HG03521 (cell line): ENCODE measurements around the gene RHBDD3.

Experiments
- ATAC-seq: cut with Tn5 transposase; IDR thresholded peaks from one replicate; pipeline ENCODE4 v1.9.1; 2021; ENCODE audit warnings: mild to moderate bottlenecking, moderate library complexity; ENCODE audit not compliant: unreplicated experiment

RHBDD3 gene

DNA sequence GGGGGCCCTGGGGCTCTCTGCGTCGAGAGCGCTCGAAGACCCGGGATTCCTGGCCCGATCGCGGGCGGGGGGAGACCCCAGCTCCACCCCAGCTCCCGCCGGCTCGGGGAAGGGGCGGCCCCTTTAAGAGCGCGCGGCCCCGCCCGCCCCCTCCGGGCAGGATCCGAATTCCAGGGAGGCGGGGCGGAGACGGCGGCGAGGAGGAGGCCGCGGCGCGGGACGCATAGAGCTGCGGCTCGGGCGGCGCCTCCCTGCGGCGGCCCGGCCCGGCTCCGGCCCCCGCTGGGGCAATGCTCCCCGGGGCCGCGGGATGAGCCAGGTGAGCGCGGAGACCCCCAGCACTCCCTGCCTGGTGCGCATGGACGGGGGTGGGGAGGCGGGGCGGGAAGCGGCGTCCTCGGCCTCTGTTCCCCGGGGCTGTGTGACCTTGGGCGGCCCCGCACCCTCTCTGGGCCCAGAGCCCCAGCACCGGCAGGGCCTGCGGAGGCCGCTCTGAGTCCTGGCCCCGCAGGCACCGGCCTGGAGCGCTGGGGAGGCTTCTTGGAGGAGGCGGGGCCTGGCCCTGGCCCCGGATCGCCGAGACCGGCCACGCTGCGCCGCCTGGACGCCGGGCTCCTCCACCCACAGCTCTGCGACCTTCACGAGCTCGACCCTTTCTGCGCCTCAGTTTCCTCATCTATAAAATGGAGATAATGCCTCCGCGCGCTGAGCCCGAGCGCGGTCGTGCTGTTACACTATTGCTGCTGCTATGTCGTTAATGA lies 39.2 kb upstream of the RHBDD3 start:
- no peak for ATAC-seq

- no peak for ATAC-seq
Measured at GRCh38 chr22:29306175-29306834, 38.5 kb upstream of the RHBDD3 start, which contains the start of gene GAS2L1. Gene GAS2L1 (plus strand): TSS chr22:29306650. CDS start chr22:29308106, 1,456 bp downstream.

DNA sequence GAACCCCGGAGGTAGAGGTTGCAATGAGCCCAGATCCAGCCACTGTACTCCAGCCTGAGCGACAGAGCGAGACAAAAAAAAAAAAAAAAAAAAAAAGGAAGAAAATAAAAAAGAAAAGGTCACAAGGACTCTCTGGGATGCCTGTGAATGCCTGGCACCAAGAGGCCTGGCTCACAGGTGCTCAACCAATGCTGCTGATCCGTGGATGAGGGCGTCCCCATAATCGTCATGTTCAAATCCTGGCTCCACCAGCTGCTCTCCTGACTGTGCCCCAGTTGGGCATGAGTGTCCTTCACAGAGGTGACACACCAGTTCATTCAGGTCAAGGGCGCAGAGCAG lies 38.0 kb upstream of the RHBDD3 start:
- no peak for ATAC-seq

DNA sequence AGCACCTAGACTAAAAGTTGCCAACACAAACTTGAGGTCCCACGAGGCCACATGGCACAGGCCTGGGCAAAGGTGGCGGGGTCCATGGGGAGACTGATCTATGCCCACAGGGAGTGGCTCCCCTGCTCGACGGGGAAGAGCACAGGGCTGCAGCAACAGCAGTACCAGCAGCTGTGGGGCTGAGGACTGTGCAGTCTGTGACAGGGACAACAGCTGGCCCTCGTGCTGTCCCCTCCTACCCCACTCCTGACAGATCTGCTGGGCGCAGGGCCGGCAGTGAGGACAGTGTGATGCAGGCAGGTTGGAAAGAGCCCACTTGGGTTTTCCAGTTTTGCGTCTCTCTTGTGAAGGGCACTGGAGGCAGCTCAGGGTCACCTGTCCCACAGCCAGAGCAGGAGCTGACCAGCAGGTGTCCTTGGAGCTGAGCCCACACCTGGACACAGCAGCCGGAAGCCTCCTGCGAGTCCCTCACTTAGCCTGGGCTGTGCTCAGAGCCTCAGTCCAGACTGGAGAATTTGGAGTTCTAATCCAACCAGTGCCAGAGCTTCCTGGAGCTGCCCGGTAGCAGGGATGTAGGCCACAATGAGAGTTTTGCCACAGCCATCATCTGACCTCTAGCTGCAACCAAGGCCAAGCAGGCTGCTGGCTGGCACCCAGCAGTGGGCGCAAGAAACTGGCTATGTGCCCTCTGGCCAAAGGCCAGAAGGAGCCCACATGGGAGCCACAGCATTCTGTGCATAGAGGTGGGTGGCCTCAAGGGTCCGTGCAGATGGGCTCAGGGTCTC lies 35.1 kb upstream of the RHBDD3 start:
- ATAC-seq, result no peak

- no peak for ATAC-seq
Measured at GRCh38 chr22:29302402-29302680, 34.6 kb upstream of the RHBDD3 start.

- no peak for ATAC-seq
Measured at GRCh38 chr22:29301716-29302401, 34.1 kb upstream of the RHBDD3 start.

DNA sequence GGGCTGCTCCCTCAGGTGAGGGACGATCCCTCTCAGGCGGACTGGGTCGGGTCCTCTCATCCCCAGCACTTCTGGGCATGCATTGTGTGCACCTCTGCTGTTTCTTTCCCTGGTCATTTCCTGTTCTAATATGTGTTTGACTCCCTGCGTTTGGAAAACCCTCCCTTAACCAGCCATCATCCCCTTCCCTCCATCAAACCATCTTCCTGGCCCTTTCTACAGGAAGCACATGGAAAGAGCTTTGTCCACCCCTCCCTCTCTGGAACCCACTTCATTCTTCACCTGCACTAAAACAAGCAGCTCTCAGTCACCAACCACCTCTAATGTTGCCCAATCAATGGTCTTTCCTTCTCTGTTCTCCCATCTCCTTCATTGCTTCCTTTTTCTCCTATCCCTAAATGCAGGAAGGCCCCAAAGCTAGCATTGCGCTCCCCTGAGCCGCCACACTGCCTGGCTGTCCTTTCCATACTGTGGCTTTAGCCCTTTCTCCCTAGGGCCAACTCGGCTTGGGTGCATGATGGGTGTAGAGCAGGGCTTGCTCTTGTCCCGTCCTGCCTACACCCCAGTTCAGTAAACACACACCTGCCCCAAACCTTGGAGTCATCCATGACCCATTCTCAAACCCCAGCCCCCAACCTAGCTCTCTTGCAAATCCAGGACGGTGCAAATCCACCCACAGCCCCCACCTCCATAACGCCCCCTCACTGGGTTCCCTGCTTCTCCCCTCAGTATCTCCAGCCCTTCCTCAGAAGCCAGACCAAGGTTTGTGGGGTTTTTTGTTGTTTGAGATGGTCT lies 33.2 kb upstream of the RHBDD3 start:
- no peak for ATAC-seq

GRCh38 chr22:29300467-29300806 lies 32.7 kb upstream of the RHBDD3 start:
- no peak for ATAC-seq

GRCh38 chr22:29299136-29299900 lies 31.5 kb upstream of the RHBDD3 start:
- no peak for ATAC-seq

GRCh38 chr22:29298641-29299040 lies 30.9 kb upstream of the RHBDD3 start:
- ATAC-seq, result no peak

GRCh38 chr22:29292379-29292778 lies 24.6 kb upstream of the RHBDD3 start:
- ATAC-seq, result no peak

DNA sequence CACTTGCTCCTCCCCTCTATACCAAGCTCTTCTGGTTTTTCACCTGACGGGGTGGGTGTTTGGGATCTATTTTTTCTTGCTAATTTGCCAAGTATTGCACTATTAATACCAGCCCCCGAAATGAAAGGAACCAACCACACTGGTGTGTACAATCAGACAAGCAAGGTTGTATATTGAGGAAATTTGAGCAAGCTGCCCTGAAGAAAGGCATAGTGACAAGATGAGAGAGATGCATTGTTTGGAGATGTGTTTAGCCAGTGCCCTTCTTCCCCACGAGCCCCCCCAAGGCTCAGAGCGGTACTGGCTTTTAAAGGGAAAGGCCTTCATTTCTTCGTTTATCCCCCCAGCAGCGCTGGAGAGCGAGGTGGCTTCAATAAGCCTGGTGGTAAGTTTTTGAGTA lies 23.4 kb upstream of the RHBDD3 start:
- ATAC-seq, result no peak

DNA sequence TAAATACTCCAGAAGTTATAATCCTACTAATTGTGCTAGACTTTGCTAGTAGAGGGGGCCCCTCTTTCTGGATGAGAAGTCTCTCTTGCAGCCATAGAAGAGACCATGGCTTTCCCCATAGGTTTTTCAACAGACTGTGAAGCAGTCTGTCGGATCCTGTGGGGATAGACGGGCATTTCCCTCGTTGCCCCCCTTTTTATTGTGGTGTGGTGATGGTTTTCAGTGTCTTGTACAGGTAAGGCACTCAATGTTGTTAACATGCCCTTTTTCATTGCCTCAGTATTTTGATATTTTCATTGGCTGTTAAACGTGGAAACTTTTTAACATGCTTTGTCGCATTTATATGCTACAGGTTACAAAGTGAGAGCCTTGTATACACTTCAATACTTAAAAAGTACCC lies 22.3 kb upstream of the RHBDD3 start:
- ATAC-seq, result no peak

GRCh38 chr22:29288837-29289236 lies 21.1 kb upstream of the RHBDD3 start:
- ATAC-seq, result no peak

- no peak for ATAC-seq
Measured at GRCh38 chr22:29284196-29284595, 16.4 kb upstream of the RHBDD3 start.

DNA sequence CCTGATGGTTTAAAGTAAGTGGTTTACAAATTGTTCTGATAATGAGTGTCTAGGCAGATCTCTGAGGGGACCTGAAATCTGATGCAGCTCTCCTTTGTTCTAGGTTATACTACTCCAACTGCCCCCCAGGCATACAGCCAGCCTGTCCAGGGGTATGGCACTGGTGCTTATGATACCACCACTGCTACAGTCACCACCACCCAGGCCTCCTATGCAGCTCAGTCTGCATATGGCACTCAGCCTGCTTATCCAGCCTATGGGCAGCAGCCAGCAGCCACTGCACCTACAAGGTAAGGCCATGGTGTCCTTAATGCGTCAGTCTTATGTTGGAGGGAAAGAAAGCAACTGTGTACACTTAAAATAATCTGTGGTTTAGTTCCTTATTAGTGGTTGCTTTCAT lies 10.1 kb upstream of the RHBDD3 start:
- ATAC-seq, result no peak

- ATAC-seq, result no peak
Measured at GRCh38 chr22:29275819-29276565, 8.2 kb upstream of the RHBDD3 start.

DNA sequence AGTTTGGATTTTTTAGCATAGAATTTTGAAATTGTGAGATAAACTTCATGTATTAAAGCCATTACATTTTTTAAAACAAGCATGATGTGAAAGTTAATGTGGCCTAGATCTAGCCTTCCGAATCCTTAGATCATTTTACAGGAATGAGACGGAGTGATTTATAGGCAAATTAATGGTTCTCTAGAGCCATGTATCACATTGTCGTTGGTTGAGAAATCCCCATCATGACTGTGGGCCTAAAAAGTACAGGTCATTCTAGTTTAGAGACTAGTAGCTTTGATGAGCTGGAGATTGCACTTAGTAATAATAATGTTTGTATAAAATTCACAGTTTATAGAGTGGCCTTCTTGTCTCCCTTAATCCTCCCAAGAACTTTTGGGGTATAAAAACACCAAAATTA lies 7.4 kb upstream of the RHBDD3 start:
- no peak for ATAC-seq

DNA sequence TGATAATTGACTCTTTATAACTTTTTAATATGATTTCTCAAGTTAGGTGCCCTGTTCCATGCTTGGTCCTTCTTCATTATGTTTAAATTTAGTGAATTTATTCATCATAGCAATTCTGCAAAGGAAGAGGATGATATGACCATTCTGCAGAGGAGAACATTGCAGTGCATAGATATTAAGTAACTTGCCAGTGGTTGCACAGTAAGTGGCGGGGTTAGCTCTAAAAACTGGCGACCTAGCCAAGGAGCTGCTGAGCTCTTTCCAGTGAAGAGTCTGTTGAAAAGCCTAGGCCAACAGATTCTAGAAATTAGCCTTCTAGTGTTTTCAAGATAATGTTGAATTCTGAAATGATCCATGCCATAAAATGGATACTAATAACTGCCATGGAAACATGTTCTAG lies 4.8 kb upstream of the RHBDD3 start:
- no peak for ATAC-seq
